ENCODE data around the gene ENC1.

GRCh38 chr5:74582853-74583252 lies 57.7 kb downstream of the ENC1 start:
- no peak for TF ChIP-seq POLR2AphosphoS5 (IDR thresholded peaks at IDR 0.05; ENCODE audit: low read depth)
- no peak for TF ChIP-seq CTCF (IDR thresholded peaks at IDR 0.05; ENCODE audit: insufficient read depth, low read length)
- no peak for TF ChIP-seq REST (IDR thresholded peaks at IDR 0.05; ENCODE audit: insufficient replicate concordance, low read depth)
- no peak for TF ChIP-seq SPI1 (IDR thresholded peaks at IDR 0.05; ENCODE audit: borderline replicate concordance, low read depth)
- TF ChIP-seq GABPA (IDR thresholded peaks at IDR 0.05; ENCODE audit: low read depth): no peak
